GM19238 (cell line): Measurements from ENCODE around the gene RIPOR2.

Experiments
- DNase-seq: peaks from one replicate; pipeline ENCODE4 v3.0.0; 2011; ENCODE audit warnings: low spot score; ENCODE audit not compliant: insufficient read length

Gene RIPOR2

GRCh38 chr6:24847402-24847801 lies 88.4 kb downstream of the RIPOR2 start:
- no peak for DNase-seq

- DNase-seq: no peak
Measured at GRCh38 chr6:24845578-24845977, 90.2 kb downstream of the RIPOR2 start.

GRCh38 chr6:24844903-24845302 lies 90.9 kb downstream of the RIPOR2 start:
- no peak for DNase-seq

- no peak for DNase-seq
Measured at GRCh38 chr6:24844061-24844460, 91.7 kb downstream of the RIPOR2 start.

GRCh38 chr6:24840187-24840586 lies 95.6 kb downstream of the RIPOR2 start:
- DNase-seq: no peak

- DNase-seq: no peak
Measured at GRCh38 chr6:24838994-24839393, 96.8 kb downstream of the RIPOR2 start.

GRCh38 chr6:24838081-24838480 lies 97.7 kb downstream of the RIPOR2 start:
- DNase-seq: no peak

- no peak for DNase-seq
Measured at GRCh38 chr6:24836109-24836508, 99.7 kb downstream of the RIPOR2 start.

- DNase-seq: no peak
Measured at GRCh38 chr6:24833711-24834386, 101.9 kb downstream of the RIPOR2 start.

- no peak for DNase-seq
Measured at GRCh38 chr6:24832794-24833193, 103.0 kb downstream of the RIPOR2 start.

- DNase-seq: no peak
Measured at GRCh38 chr6:24831771-24832716, 103.7 kb downstream of the RIPOR2 start.

- no peak for DNase-seq
Measured at GRCh38 chr6:24829657-24830056, 106.1 kb downstream of the RIPOR2 start.

- no peak for DNase-seq
Measured at GRCh38 chr6:24827970-24828369, 107.8 kb downstream of the RIPOR2 start.

GRCh38 chr6:24827162-24827561 lies 108.6 kb downstream of the RIPOR2 start:
- DNase-seq: no peak

- DNase-seq: no peak
Measured at GRCh38 chr6:24825130-24825630, 110.6 kb downstream of the RIPOR2 start.

GRCh38 chr6:24824142-24824938 lies 111.4 kb downstream of the RIPOR2 start:
- DNase-seq: no peak

GRCh38 chr6:24823185-24823584 lies 112.6 kb downstream of the RIPOR2 start:
- DNase-seq: no peak

- no peak for DNase-seq
Measured at GRCh38 chr6:24822696-24823095, 113.1 kb downstream of the RIPOR2 start.

GRCh38 chr6:24821860-24822444 lies 113.8 kb downstream of the RIPOR2 start:
- no peak for DNase-seq

- DNase-seq: no peak
Measured at GRCh38 chr6:24818346-24818745, 117.4 kb downstream of the RIPOR2 start.

- no peak for DNase-seq
Measured at GRCh38 chr6:24809728-24810127, 126.0 kb downstream of the RIPOR2 start.
